H1 (cell line): ENCODE data around the gene STAG1. TPM values are rescaled to one million over a fixed set of nuclear protein-coding genes. Genes with fewer than 3 reads are reported as not detected.

Source experiments
- CBX8 ChIP-seq: fragments of 300-800, 300-1000 bp; sonication (generic); IDR thresholded peaks from 2 replicates; pipeline ENCODE4 v1.7.1; 2016; ENCODE audit warnings: low read depth, low read length, borderline replicate concordance
- CTCF ChIP-seq, 3 experiments: IDR thresholded peaks; 1 replicate in 2 of 3; 2 replicates in 1 of 3; pipeline versions ENCODE4 v1.5.1 to v1.6.1; 2011; ENCODE audit warnings: low read length in 3 of 3, mild to moderate bottlenecking in 3 of 3, inconsistent platforms in 2 of 3, low read depth in 1 of 3, moderate library complexity in 1 of 3; ENCODE audit not compliant: insufficient read depth in 1 of 3; ENCODE audit errors: control extremely low read depth in 1 of 3
- ZNF274 ChIP-seq: IDR thresholded peaks from 2 replicates; pipeline ENCODE4 v1.7.0; 2012; ENCODE audit warnings: low read length, borderline replicate concordance; ENCODE audit errors: extremely low read depth
- polyA plus RNA-seq, 7 experiments: library from polyadenylated mRNA; depleted of rRNA in 3 of 7; stranded (reverse) in 5 of 7; unstranded in 2 of 7; fragments of >200 nt in 5 of 7; fragments of 200-250 nt in 2 of 7; gene quantifications; 1 replicate in 5 of 7; 2 replicates in 1 of 7; 4 replicates in 1 of 7; pipeline versions ENCODE4 v1.2.1 to v1.2.3, GENCODE V29; 2011 to 2013; ENCODE audit warnings: missing spikeins in 2 of 7, mixed read lengths in 2 of 7
- total RNA-seq: library from RNA; stranded (reverse); fragmentation: NEBNext Ultra II Directional; extraction: Animal tissue kit (Norgen Biotek cat#: 25700); gene quantifications from 2 replicates; pipeline ENCODE4 v1.2.1, GENCODE V29; 2021

Gene STAG1
- total and polyA plus RNA-seq, 2 of the 8 experiments (the other 6 are each of a cell fraction or from before 2014, with no cell fraction given): 4.6 to 23.4 TPM

GRCh38 chr3:136682740-136683312 is 69.4 kb downstream of the STAG1 start (continued):
- TF ChIP-seq CBX8 (no peak), CTCF (IDR thresholded peaks at IDR 0.05; ENCODE audit: control extremely low read depth in 1 of 3, insufficient read depth in 1 of 3, low read depth in 1 of 3, low read length in 3 of 3) (no peak), ZNF274 (no peak)
